Cardiac fibroblast (primary cell): ENCODE results near the gene CLRN3.
A peak's percentile ranks its signal among the peaks of the same experiment; 100 is the strongest.

Experiments used
- DNase-seq, 2 donors: peaks; one replicate each; pipeline versions ENCODE4 v3.0.0 to v3.0.0-alpha.2; 2010; ENCODE audit warnings: low read depth in 2 of 2
- H3K4me3 ChIP-seq, 2 donors: replicated peaks in 1 of 2; 1 replicate in 1 of 2; 2 replicates in 1 of 2; pipeline ENCODE4 v1.5.1; 2011; ENCODE audit warnings: low read depth in 2 of 2, low read length in 2 of 2, mild to moderate bottlenecking in 2 of 2, moderate library complexity in 1 of 2
- TF ChIP-seq, protein P1 (sequence below): IDR thresholded peaks from one replicate; pipeline ENCODE4 v1.5.1; 2011; ENCODE audit warnings: low read depth, mild to moderate bottlenecking, low read length, inconsistent platforms

CLRN3 gene

DNA sequence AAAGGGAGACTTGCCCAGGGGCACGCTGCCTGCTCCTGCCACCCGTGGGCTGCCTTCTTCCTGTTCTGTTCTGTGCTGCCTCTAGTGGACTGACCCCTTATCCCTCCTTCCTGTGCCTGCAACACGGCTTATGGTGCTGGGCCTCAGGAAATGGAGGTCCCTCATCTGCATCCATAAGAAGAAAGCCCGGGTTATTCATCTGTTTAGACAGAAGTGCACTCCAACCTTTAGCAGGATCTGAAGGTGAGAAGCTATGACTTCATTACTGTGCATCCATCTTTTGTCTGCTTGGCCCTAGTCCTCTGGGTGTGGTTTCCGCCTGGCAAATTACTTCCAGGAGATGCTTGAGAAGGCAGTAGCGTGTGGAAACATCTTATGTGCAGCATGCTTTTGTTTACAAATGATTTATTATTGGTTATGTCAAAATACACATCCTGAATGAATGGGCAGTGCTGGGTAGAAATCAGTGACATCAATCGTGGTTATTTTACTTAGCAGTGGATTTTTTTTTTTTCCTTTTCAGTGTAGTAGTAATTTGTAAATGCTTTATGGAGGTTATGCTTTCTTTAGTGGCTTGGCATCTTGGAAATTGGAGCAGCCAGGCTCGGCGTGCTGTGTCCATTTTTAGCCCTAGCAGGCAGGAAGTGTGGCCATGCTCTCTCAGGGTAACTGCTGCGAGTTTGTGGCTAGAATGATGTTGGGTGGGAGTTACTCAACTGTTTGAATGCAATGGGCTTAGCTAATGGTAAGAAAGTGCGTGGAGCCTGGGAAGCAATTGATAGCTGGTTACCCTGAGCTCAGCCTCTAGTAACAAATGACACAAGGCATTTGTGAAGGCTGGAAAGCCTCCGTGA lies 26.9 kb upstream of the CLRN3 start:
- peak; percentile 42 to 43 for DNase-seq
- H3K4me3 ChIP-seq, result no peak overlapping the region
- TF ChIP-seq, protein P1, sequence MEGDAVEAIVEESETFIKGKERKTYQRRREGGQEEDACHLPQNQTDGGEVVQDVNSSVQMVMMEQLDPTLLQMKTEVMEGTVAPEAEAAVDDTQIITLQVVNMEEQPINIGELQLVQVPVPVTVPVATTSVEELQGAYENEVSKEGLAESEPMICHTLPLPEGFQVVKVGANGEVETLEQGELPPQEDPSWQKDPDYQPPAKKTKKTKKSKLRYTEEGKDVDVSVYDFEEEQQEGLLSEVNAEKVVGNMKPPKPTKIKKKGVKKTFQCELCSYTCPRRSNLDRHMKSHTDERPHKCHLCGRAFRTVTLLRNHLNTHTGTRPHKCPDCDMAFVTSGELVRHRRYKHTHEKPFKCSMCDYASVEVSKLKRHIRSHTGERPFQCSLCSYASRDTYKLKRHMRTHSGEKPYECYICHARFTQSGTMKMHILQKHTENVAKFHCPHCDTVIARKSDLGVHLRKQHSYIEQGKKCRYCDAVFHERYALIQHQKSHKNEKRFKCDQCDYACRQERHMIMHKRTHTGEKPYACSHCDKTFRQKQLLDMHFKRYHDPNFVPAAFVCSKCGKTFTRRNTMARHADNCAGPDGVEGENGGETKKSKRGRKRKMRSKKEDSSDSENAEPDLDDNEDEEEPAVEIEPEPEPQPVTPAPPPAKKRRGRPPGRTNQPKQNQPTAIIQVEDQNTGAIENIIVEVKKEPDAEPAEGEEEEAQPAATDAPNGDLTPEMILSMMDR, result peak; percentile 27

GRCh38 chr10:127918572-127918971 lies 25.8 kb upstream of the CLRN3 start:
- H3K4me3 ChIP-seq, result no peak overlapping the region
- TF ChIP-seq, protein P1, result no peak
- no peak for DNase-seq

- no peak for DNase-seq
- H3K4me3 ChIP-seq, result no peak overlapping the region
- TF ChIP-seq, protein P1, result no peak
Observed at GRCh38 chr10:127916826-127917225, 24.1 kb upstream of the CLRN3 start.

- TF ChIP-seq, protein P1, result no peak
- H3K4me3 ChIP-seq, result no peak overlapping the region
- no peak for DNase-seq
Observed at GRCh38 chr10:127915324-127915723, 22.6 kb upstream of the CLRN3 start.

DNA sequence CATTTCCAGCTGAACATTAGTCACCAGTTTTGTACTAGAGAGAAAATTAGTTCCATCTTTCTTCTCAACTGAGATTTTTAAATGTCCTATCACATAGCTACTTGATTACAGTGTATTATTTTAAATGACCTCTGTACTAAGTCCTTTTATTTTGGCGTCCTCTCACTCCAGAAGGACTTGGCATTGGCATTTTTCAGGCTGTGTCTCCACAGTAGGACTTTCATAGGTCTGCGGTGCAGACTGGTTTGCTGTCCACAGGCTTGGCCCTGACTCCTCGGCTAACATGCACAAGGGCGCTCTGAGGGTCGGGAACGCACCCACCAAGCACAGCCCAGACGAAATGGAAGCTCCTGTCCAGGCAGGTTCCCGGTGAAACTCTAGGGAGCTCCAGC lies 20.6 kb upstream of the CLRN3 start:
- H3K4me3 ChIP-seq, result no peak overlapping the region
- DNase-seq, result no peak
- TF ChIP-seq, protein P1, result no peak

- H3K4me3 ChIP-seq, result no peak overlapping the region
- TF ChIP-seq, protein P1, result no peak
- DNase-seq, result no peak
Observed at GRCh38 chr10:127912607-127913367, 20.0 kb upstream of the CLRN3 start.
